Lower lobe of right lung (tissue), 2 donors: ENCODE data around the gene TNNT1. TPM values are rescaled to one million over a fixed set of nuclear protein-coding genes. Genes with fewer than 3 reads are reported as not detected.
A peak's percentile ranks its signal among the peaks of the same experiment; 100 is the strongest.

ENCODE experiments used
- ATAC-seq, 2 donors: fragments of 200-7000 bp; cut with Tn5 transposase; one replicate each; pipeline ENCODE4 v1.9.1; 2020 to 2022; ENCODE audit warnings: mild to moderate bottlenecking in 2 of 2, moderate library complexity in 2 of 2
- DNase-seq: peaks from one replicate; pipeline ENCODE4 v3.0.0-alpha.2; 2020
- H3K27ac ChIP-seq: fragments of 200-600 bp; one replicate; pipeline ENCODE4 v1.8.0; 2022
- H3K27me3 ChIP-seq: fragments of 200-600 bp; one replicate; pipeline ENCODE4 v1.8.0; 2022; ENCODE audit warnings: low read depth
- H3K36me3 ChIP-seq: fragments of 200-600 bp; one replicate; pipeline ENCODE4 v1.8.0; 2022; ENCODE audit warnings: mild to moderate bottlenecking
- H3K4me1 ChIP-seq: fragments of 200-600 bp; one replicate; pipeline ENCODE4 v1.8.0; 2022
- H3K4me3 ChIP-seq: fragments of 200-600 bp; one replicate; pipeline ENCODE4 v1.8.0; 2022; ENCODE audit warnings: mild to moderate bottlenecking
- H3K9me3 ChIP-seq: fragments of 200-600 bp; one replicate; pipeline ENCODE4 v1.8.0; 2022
- intact Hi-C: fragments of 100-400 bp; cut with DNase I; formaldehyde crosslinking; loops from one replicate; pipeline ENCODE4 v1.11.0; 2022
- total RNA-seq: library from RNA; stranded (reverse); fragmentation: NEBNext Ultra II Directional; extraction: Animal tissue kit (Norgen Biotek cat#: 25700); gene quantifications from one replicate; pipeline ENCODE4 v1.2.1, GENCODE V29; 2021
- TF ChIP-seq, protein P1 (sequence below): fragments of 200-600 bp; IDR thresholded peaks from one replicate; pipeline ENCODE4 v1.8.0; 2022; ENCODE audit warnings: antibody characterized with exemption, mild to moderate bottlenecking
- donor health status: DM: no; HTN: yes; CAD: no; lungs with severe emphysema.

The TNNT1 gene
- total RNA-seq, 1 donor from 2014 or later = not detected

DNA sequence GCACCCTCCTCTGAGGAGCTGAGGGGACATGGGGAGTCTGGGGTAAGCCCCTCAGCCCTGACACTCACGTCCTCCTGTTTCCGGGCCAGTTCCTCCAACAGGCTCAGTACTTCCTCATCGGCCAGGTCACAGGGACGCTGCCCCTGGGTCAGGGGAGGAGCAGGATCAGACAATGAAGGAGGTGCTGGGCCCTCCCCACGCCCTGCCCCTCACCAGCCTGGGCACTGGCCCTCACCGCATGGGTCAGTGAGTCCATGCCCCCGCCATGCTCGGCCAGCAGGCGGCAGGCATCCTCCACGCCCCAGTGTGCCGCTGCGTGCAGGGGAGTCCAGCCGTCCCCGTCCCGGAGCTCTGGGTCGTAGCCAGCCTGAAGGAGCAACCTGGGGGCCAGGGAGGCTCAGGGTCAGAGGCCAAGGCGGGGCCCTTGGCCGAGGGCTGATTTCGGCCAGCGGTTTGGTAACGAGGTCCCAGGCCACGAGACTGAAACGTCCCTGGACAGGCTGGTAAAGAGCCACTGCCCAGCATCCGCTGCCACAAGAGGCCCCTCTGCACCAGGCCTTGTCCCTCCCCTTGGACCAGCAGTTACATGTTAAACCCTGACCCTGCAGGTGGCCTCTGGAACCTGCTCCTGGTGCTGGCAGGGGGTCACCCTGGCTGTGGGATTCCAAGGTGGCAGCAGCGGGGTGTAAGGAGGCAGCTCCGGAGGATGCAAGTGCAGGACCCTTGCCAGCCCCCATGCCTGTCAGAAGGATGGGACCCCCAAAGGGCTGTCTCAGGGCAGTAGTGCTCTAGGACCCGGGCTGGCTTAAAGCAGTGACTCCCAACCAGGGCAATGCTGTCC lies 50.1 kb downstream of the TNNT1 start:
- H3K9me3 ChIP-seq = peaks cover 5% of the 10 kb centered on the region
- H3K4me1 ChIP-seq = peaks cover 9% of the 10 kb centered on the region
- TF ChIP-seq, protein P1, sequence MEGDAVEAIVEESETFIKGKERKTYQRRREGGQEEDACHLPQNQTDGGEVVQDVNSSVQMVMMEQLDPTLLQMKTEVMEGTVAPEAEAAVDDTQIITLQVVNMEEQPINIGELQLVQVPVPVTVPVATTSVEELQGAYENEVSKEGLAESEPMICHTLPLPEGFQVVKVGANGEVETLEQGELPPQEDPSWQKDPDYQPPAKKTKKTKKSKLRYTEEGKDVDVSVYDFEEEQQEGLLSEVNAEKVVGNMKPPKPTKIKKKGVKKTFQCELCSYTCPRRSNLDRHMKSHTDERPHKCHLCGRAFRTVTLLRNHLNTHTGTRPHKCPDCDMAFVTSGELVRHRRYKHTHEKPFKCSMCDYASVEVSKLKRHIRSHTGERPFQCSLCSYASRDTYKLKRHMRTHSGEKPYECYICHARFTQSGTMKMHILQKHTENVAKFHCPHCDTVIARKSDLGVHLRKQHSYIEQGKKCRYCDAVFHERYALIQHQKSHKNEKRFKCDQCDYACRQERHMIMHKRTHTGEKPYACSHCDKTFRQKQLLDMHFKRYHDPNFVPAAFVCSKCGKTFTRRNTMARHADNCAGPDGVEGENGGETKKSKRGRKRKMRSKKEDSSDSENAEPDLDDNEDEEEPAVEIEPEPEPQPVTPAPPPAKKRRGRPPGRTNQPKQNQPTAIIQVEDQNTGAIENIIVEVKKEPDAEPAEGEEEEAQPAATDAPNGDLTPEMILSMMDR = peak; percentile 10
- peak; percentile 43 to 64 for ATAC-seq
- intact Hi-C loops = no loop called here
- no peaks in the 10 kb centered on the region for H3K27me3 ChIP-seq
- peaks cover 81% of the 10 kb centered on the region for H3K36me3 ChIP-seq
- H3K27ac ChIP-seq = no peak overlapping the region
- no peak for DNase-seq
- H3K4me3 ChIP-seq = no peak overlapping the region

DNA sequence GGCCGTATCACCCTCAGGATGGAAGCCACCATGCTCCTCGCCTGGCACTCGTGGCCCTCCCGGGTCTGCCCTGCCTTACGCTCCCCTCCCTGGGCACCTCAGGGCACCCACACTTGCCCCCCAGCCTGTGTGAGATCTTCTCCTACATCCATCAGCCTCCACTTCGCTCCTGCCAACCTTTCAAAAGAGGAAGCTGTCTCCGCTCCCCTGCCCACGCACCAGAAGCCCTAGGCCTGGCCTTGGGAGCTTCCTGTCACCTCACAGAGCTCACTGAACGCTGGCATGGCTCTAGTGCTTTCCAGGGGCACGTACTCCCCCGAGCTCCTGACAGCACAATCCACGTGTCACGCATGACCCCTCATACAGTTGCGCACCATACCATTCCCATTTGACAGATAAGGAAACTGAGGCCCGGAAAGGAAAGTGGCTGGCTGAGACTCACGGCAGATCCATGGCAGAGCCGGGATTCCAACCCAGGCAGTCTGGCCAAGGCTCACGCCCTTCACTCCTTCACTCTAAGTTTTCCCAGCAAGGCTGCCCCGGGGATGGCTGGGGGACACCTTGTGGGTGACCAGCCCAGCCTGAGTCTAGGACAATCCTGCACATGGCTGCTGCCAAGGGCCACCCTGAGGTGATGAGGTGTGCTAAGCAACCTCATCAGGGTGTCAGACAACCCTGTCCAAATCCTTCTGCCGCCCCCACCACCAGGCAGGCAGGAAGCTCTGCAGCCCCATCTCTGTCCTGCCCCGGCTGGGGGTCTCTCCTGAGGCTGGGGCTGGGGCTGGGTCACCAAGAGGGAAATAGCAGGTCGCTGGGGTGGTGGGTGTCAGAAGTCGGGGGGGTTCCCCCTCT lies 50.9 kb downstream of the TNNT1 start:
- DNase-seq (peak; percentile 78), ATAC-seq (peak; percentile 52 to 56)
- TF ChIP-seq, protein P1 = no peak
- Histone ChIP-seq H3K27me3 (no peaks in the 10 kb centered on the region), H3K4me1 (peaks cover 9% of the 10 kb centered on the region), H3K9me3 (peaks cover 3% of the 10 kb centered on the region), H3K27ac (no peak overlapping the region), H3K36me3 (peaks cover 75% of the 10 kb centered on the region), H3K4me3 (no peak overlapping the region)
- intact Hi-C loops = no loop called here

DNA sequence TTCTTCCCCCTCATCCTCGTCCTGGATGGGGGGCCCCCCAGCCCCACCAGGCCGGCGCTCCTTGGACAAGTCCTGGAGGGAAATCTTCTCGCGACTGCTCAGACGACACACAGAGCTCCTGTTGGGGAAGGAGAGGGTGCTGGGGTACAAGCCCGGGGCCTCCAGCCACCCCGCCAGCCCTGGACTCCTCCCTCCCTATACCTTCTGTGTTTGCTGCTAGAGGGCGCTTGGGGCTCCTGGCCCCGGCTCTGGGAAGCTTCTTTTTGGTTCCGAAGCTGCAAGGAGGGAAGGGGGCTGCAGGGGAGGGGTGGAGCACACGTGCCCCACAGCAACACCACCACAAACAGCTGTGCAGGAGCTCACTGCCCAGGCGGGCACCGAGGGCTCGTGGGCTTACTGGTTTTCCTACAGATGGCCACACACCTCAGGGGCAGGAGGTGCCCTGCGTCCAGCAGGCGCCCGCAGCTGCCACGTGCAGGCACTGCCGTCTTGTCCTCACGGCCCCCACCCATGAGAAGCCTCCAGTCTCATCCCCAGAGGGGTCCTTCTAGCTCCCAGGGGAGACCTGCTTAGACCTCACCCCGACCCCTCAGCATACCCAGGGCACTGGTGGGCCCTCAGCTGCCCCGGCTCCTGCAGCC lies 52.8 kb downstream of the TNNT1 start:
- Histone ChIP-seq H3K27ac (no peak overlapping the region), H3K9me3 (no peaks in the 10 kb centered on the region), H3K27me3 (no peaks in the 10 kb centered on the region), H3K36me3 (peaks cover 75% of the 10 kb centered on the region), H3K4me1 (peaks cover 9% of the 10 kb centered on the region), H3K4me3 (no peak overlapping the region)
- ATAC-seq (no peak), DNase-seq (no peak)
- TF ChIP-seq, protein P1 = no peak
- intact Hi-C loops = no loop called here

DNA sequence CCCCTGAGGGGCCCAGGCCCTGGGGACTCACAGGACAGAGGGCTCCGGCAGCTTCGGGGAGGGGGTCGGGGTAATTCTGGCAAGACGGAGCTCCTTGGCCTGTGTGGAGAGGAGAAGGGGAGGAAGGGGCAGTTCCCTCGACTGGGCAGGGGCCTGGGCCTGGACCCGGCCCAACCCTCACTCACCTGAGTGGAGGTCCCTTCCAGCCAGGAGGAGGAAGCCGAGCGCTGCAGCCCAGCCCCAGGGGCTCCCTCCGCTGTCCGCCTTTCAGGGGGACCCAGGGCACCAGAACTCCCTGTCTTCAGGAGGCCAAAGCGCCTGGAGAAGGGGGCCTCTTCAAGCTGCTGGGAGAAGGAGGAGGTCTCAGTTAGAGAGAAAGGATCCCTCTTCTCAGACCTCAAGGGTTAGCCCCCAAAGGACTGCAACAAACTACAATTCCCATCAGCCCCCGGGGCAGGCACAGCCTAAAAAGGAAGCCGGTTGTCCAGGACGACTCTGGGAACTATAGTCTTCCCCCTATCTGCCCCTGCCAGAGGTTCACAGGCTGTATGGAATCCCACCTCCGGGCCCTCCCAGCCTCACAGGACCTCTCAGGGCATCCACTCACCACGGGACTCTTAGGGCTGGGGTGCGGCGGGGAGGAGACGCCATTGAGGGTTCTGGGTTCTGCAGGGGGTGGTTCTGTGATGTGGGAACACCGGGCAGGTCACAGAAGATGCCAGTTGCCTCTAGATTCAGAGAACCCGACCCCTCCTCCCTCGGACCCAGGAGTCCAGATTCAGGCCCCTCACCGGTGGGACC lies 53.5 kb downstream of the TNNT1 start:
- H3K4me1 ChIP-seq = peaks cover 9% of the 10 kb centered on the region
- H3K27ac ChIP-seq = no peak overlapping the region
- H3K9me3 ChIP-seq = no peaks in the 10 kb centered on the region
- TF ChIP-seq, protein P1 = no peak
- DNase-seq (no peak), ATAC-seq (no peak)
- intact Hi-C loops = no loop called here
- no peaks in the 10 kb centered on the region for H3K27me3 ChIP-seq
- no peak overlapping the region for H3K4me3 ChIP-seq
- peaks cover 75% of the 10 kb centered on the region for H3K36me3 ChIP-seq
